22Rv1 (cell line): ENCODE measurements around the gene PKIG.

Source experiments
- CTCF ChIP-seq: fragments of 450-650 bp; IDR thresholded peaks from 2 replicates; pipeline ENCODE4 v1.5.1; 2017; ENCODE audit warnings: mild to moderate bottlenecking
- ZFX ChIP-seq: fragments of 450-650 bp; IDR thresholded peaks from 2 replicates; pipeline ENCODE4 v1.6.1; 2017; ENCODE audit warnings: antibody characterized with exemption, borderline replicate concordance

DNA sequence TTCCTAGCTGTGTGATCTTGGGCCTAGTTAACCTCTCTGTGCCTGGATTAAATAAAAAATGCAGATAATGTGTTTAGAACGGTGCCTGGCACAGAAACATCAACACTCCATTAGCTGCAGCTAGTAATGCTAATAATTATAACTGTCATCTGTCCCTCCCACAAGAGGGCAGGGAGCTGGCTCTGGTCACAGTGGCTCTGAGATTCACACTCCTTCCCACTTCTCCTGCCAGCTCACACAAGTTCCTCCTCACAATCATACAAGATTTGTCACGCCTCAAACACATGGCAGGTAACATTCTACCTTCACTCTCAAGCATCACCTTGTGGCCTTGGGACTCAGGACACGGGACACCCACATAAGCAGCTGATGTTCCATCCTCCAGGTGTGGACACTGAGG lies 66.7 kb downstream of the PKIG start:
- TF ChIP-seq CTCF (no peak), ZFX (no peak)
